Measurements from ENCODE around the gene OTOP3. TPM values are rescaled to one million over a fixed set of nuclear protein-coding genes. Genes with fewer than 3 reads are reported as not detected.
A peak's percentile ranks its signal among the peaks of the same experiment; 100 is the strongest.

Gene OTOP3
- total RNA-seq, 1 donor from 2014 or later: 0.57 TPM

- no peak for TF ChIP-seq CTCF (IDR thresholded peaks at IDR 0.05; ENCODE audit: unreplicated experiment)
- DNase-seq (ENCODE audit: low spot score, unreplicated experiment): no peak
- Mint-ChIP-seq H3K36me3 (ENCODE audit: insufficient read depth) (no peaks in the 10 kb centered on the region), H3K27ac (no peak within 1 kb of the TSS), H3K9me3 (ENCODE audit: low read depth) (no peaks in the 10 kb centered on the region), H3K4me1 (ENCODE audit: low read depth) (peaks cover 2% of the 10 kb centered on the region), H3K4me3 (ENCODE audit: low read depth) (peak within 1 kb of the TSS; percentile 70), H3K27me3 (peaks cover 61% of the 10 kb centered on the region)
Measured at GRCh38 chr17:74892974-74893911, 42.5 kb upstream of the OTOP3 start, which contains the start of gene FADS6. Gene FADS6 (minus strand): TSS chr17:74893633. CDS start chr17:74893595, 38 bp downstream.

GRCh38 chr17:74893936-74894671 lies 41.6 kb upstream of the OTOP3 start:
- no peak for TF ChIP-seq CTCF (IDR thresholded peaks at IDR 0.05; ENCODE audit: unreplicated experiment)
- H3K4me1 Mint-ChIP-seq (ENCODE audit: low read depth): peaks cover 2% of the 10 kb centered on the region
- peak overlapping the region; percentile 70 for H3K4me3 Mint-ChIP-seq (ENCODE audit: low read depth)
- no peaks in the 10 kb centered on the region for H3K9me3 Mint-ChIP-seq (ENCODE audit: low read depth)
- DNase-seq (ENCODE audit: low spot score, unreplicated experiment): no peak
- no peak overlapping the region for H3K27ac Mint-ChIP-seq
- peaks cover 61% of the 10 kb centered on the region for H3K27me3 Mint-ChIP-seq
- no peaks in the 10 kb centered on the region for H3K36me3 Mint-ChIP-seq (ENCODE audit: insufficient read depth)

- TF ChIP-seq CTCF (IDR thresholded peaks at IDR 0.05; ENCODE audit: unreplicated experiment): no peak
- Mint-ChIP-seq H3K4me1 (ENCODE audit: low read depth) (peaks cover 2% of the 10 kb centered on the region), H3K27ac (no peak overlapping the region), H3K4me3 (ENCODE audit: low read depth) (no peak overlapping the region), H3K9me3 (ENCODE audit: low read depth) (no peaks in the 10 kb centered on the region), H3K27me3 (peaks cover 60% of the 10 kb centered on the region), H3K36me3 (ENCODE audit: insufficient read depth) (no peaks in the 10 kb centered on the region)
- no peak for DNase-seq (ENCODE audit: low spot score, unreplicated experiment)
Measured at GRCh38 chr17:74898376-74898946, 37.2 kb upstream of the OTOP3 start.

GRCh38 chr17:74900208-74900607 lies 35.5 kb upstream of the OTOP3 start:
- Mint-ChIP-seq H3K27ac (no peak overlapping the region), H3K4me1 (ENCODE audit: low read depth) (no peaks in the 10 kb centered on the region), H3K27me3 (peaks cover 51% of the 10 kb centered on the region), H3K9me3 (ENCODE audit: low read depth) (no peaks in the 10 kb centered on the region), H3K36me3 (ENCODE audit: insufficient read depth) (no peaks in the 10 kb centered on the region), H3K4me3 (ENCODE audit: low read depth) (no peak overlapping the region)
- no peak for TF ChIP-seq CTCF (IDR thresholded peaks at IDR 0.05; ENCODE audit: unreplicated experiment)
- DNase-seq (ENCODE audit: low spot score, unreplicated experiment): no peak
